ENCODE results near the gene ATP2B3.

The ATP2B3 gene

GRCh38 chrX:153492543-153492942, 24.9 kb upstream of the ATP2B3 start:
- in situ Hi-C loops (cut with HindIII; ENCODE audit: low pct_unique_long_range_greater_than_20kb, low sequenced_read_pairs): no loop called here
- no peak for TF ChIP-seq JUND (IDR thresholded peaks at IDR 0.05; ENCODE audit: low read depth)
- no peak for DNase-seq (ENCODE audit: low read depth in 1 of 2, low spot score in 1 of 2)

- in situ Hi-C loops (cut with HindIII; ENCODE audit: low pct_unique_long_range_greater_than_20kb, low sequenced_read_pairs): no loop called here
- TF ChIP-seq JUND (IDR thresholded peaks at IDR 0.05; ENCODE audit: low read depth): no peak
- no peak for DNase-seq (ENCODE audit: low read depth in 1 of 2, low spot score in 1 of 2)
Observed at GRCh38 chrX:153493085-153493484, 24.4 kb upstream of the ATP2B3 start.

- in situ Hi-C loops (cut with HindIII; ENCODE audit: low pct_unique_long_range_greater_than_20kb, low sequenced_read_pairs): no loop called here
- no peak for TF ChIP-seq JUND (IDR thresholded peaks at IDR 0.05; ENCODE audit: low read depth)
- DNase-seq (ENCODE audit: low read depth in 1 of 2, low spot score in 1 of 2): no peak
Observed at GRCh38 chrX:153494061-153494460, 23.4 kb upstream of the ATP2B3 start.

- TF ChIP-seq JUND (IDR thresholded peaks at IDR 0.05; ENCODE audit: low read depth): no peak
- in situ Hi-C loops (cut with HindIII; ENCODE audit: low pct_unique_long_range_greater_than_20kb, low sequenced_read_pairs): no loop called here
- DNase-seq (ENCODE audit: low read depth in 1 of 2, low spot score in 1 of 2): peak; percentile 22 to 33
Observed at GRCh38 chrX:153494541-153495361, 22.7 kb upstream of the ATP2B3 start, which contains the start of gene BGN. BGN (plus strand) TSS chrX:153494980; CDS start chrX:153504632, 9,652 bp downstream.

- in situ Hi-C loops (cut with HindIII; ENCODE audit: low pct_unique_long_range_greater_than_20kb, low sequenced_read_pairs): no loop called here
- no peak for DNase-seq (ENCODE audit: low read depth in 1 of 2, low spot score in 1 of 2)
- no peak for TF ChIP-seq JUND (IDR thresholded peaks at IDR 0.05; ENCODE audit: low read depth)
Observed at GRCh38 chrX:153495362-153495751, 22.1 kb upstream of the ATP2B3 start.

GRCh38 chrX:153495903-153496589, 21.4 kb upstream of the ATP2B3 start:
- no peak for TF ChIP-seq JUND (IDR thresholded peaks at IDR 0.05; ENCODE audit: low read depth)
- in situ Hi-C loops (cut with HindIII; ENCODE audit: low pct_unique_long_range_greater_than_20kb, low sequenced_read_pairs): no loop called here
- DNase-seq (ENCODE audit: low read depth in 1 of 2, low spot score in 1 of 2): no peak

GRCh38 chrX:153496590-153496959, 20.9 kb upstream of the ATP2B3 start:
- DNase-seq (ENCODE audit: low read depth in 1 of 2, low spot score in 1 of 2): no peak
- TF ChIP-seq JUND (IDR thresholded peaks at IDR 0.05; ENCODE audit: low read depth): no peak
- in situ Hi-C loops (cut with HindIII; ENCODE audit: low pct_unique_long_range_greater_than_20kb, low sequenced_read_pairs): no loop called here

- DNase-seq (ENCODE audit: low read depth in 1 of 2, low spot score in 1 of 2): no peak
- in situ Hi-C loops (cut with HindIII; ENCODE audit: low pct_unique_long_range_greater_than_20kb, low sequenced_read_pairs): no loop called here
- no peak for TF ChIP-seq JUND (IDR thresholded peaks at IDR 0.05; ENCODE audit: low read depth)
Observed at GRCh38 chrX:153498453-153498852, 19.0 kb upstream of the ATP2B3 start.

GRCh38 chrX:153499341-153499740, 18.1 kb upstream of the ATP2B3 start:
- in situ Hi-C loops (cut with HindIII; ENCODE audit: low pct_unique_long_range_greater_than_20kb, low sequenced_read_pairs): no loop called here
- no peak for TF ChIP-seq JUND (IDR thresholded peaks at IDR 0.05; ENCODE audit: low read depth)
- DNase-seq (ENCODE audit: low read depth in 1 of 2, low spot score in 1 of 2): no peak

GRCh38 chrX:153499876-153500275, 17.6 kb upstream of the ATP2B3 start:
- no peak for DNase-seq (ENCODE audit: low read depth in 1 of 2, low spot score in 1 of 2)
- no peak for TF ChIP-seq JUND (IDR thresholded peaks at IDR 0.05; ENCODE audit: low read depth)
- in situ Hi-C loops (cut with HindIII; ENCODE audit: low pct_unique_long_range_greater_than_20kb, low sequenced_read_pairs): no loop called here

- no peak for TF ChIP-seq JUND (IDR thresholded peaks at IDR 0.05; ENCODE audit: low read depth)
- in situ Hi-C loops (cut with HindIII; ENCODE audit: low pct_unique_long_range_greater_than_20kb, low sequenced_read_pairs): no loop called here
- DNase-seq (ENCODE audit: low read depth in 1 of 2, low spot score in 1 of 2): no peak
Observed at GRCh38 chrX:153500676-153501280, 16.7 kb upstream of the ATP2B3 start.

- no peak for DNase-seq (ENCODE audit: low read depth in 1 of 2, low spot score in 1 of 2)
- in situ Hi-C loops (cut with HindIII; ENCODE audit: low pct_unique_long_range_greater_than_20kb, low sequenced_read_pairs): no loop called here
- TF ChIP-seq JUND (IDR thresholded peaks at IDR 0.05; ENCODE audit: low read depth): no peak
Observed at GRCh38 chrX:153501530-153501929, 15.9 kb upstream of the ATP2B3 start.

GRCh38 chrX:153502131-153502530, 15.3 kb upstream of the ATP2B3 start:
- no peak for DNase-seq (ENCODE audit: low read depth in 1 of 2, low spot score in 1 of 2)
- in situ Hi-C loops (cut with HindIII; ENCODE audit: low pct_unique_long_range_greater_than_20kb, low sequenced_read_pairs): no loop called here
- no peak for TF ChIP-seq JUND (IDR thresholded peaks at IDR 0.05; ENCODE audit: low read depth)

Measured in T47D (cell line).